Adrenal gland (tissue), 12 donors: Measurements from ENCODE around the gene PEX11B. TPM values are rescaled to one million over a fixed set of nuclear protein-coding genes. Genes with fewer than 3 reads are reported as not detected.
A peak's percentile ranks its signal among the peaks of the same experiment; 100 is the strongest.

Experiments
- DNase-seq, 7 donors: peaks; one replicate each; pipeline ENCODE4 v3.0.0-alpha.2; 2019 to 2020
- H3K27ac ChIP-seq, 5 donors: fragments of 200-600 bp; sonication (generic) in 4 of 5; 1 replicate in 3 of 5; 2 replicates in 2 of 5; pipeline versions ENCODE4 v1.5.1 to v1.8.0; 2016 to 2020; ENCODE audit warnings: mild to moderate bottlenecking in 1 of 5
- H3K27me3 ChIP-seq: fragments of 200-600 bp; 2 replicates; pipeline ENCODE4 v1.8.0; 2021
- H3K36me3 ChIP-seq, 2 donors: fragments of 200-600 bp; replicated peaks in 1 of 2; 1 replicate in 1 of 2; 2 replicates in 1 of 2; pipeline versions ENCODE4 v1.5.1 to v1.8.0; 2018 to 2022
- H3K4me1 ChIP-seq, 2 donors: fragments of 200-600 bp; replicated peaks in 1 of 2; 1 replicate in 1 of 2; 2 replicates in 1 of 2; pipeline versions ENCODE4 v1.5.1 to v1.8.0; 2018 to 2021
- H3K4me3 ChIP-seq, 4 donors: fragments of 200-600 bp; sonication (generic) in 3 of 4; one replicate each; pipeline ENCODE4 v1.5.1; 2016 to 2018
- H3K9me3 ChIP-seq, 3 donors: fragments of 200-600 bp; sonication (generic) in 1 of 3; replicated peaks in 1 of 3; 1 replicate in 2 of 3; 2 replicates in 1 of 3; pipeline versions ENCODE4 v1.5.1 to v1.8.0; 2016 to 2021
- POLR2A ChIP-seq, 2 donors: fragments of 450-650 bp; IDR thresholded peaks; one replicate each; pipeline ENCODE4 v1.6.1; 2017; ENCODE audit warnings: antibody characterized with exemption in 2 of 2, mild to moderate bottlenecking in 2 of 2, moderate library complexity in 1 of 2
- WGBS, 4 donors: extraction: QIAGEN DNeasy Blood & Tissue Kit in 2 of 4; methylation state at CpG; one replicate each; pipeline versions ENCODE4 v1.1.5 to v1.1.7; 2013 to 2017; 5-methylcytosine and 5-hydroxymethylcytosine counted together
- intact Hi-C, 2 donors: fragments of 100-400 bp; cut with DNase I; formaldehyde crosslinking; loops; one replicate each; pipeline versions ENCODE4 v1.14.1 to v1.15.0; 2022 to 2023
- polyA plus RNA-seq, 3 donors: library from polyadenylated mRNA; stranded (reverse); fragments of 200-250 nt in 2 of 3; fragments of 350-450 nt in 1 of 3; fragmentation: Illumina TruSeq in 1 of 3; extraction: RNeasy Lipid Tissue Mini Kit (QIAGEN cat#74804) in 1 of 3; gene quantifications; one replicate each; pipeline ENCODE4 v1.2.3, GENCODE V29; 2013 to 2014
- total RNA-seq, 9 donors: library from RNA; depleted of rRNA in 4 of 9; stranded (reverse); fragments of >200 nt in 4 of 9; fragments of 120-200 nt in 1 of 9; fragmentation: NEBNext Ultra II Directional in 1 of 9; extraction: Animal tissue kit (Norgen Biotek cat#: 25700) in 1 of 9; gene quantifications; one replicate each; pipeline versions ENCODE4 v1.1.0 to v1.2.4, GENCODE V29; 2013 to 2023
- TF ChIP-seq, protein P1 (sequence below), 6 experiments: fragments of 450-650 bp in 4 of 6; fragments of 200-600 bp in 2 of 6; sonication (generic) in 1 of 6; IDR thresholded peaks; 1 replicate in 5 of 6; 2 replicates in 1 of 6; pipeline versions ENCODE4 v1.5.1 to v1.8.0; 2016 to 2021; ENCODE audit warnings: antibody characterized with exemption in 6 of 6, mild to moderate bottlenecking in 2 of 6, moderate library complexity in 1 of 6
- donor health status: healthy with polysubstance abuse.
- donor health status: Bipolar disorder and iron deficiency.
- donor health status: DM: yes; HTN: yes; CAD: no.
- donor health status: DM: no; HTN: no; CAD: no.
- donor health status: DM: no; HTN: no; CAD: no.
- donor health status: DM: yes; HTN: yes; CAD: no.

The PEX11B gene
- total and polyA plus RNA-seq, 12 donors = 21.2 to 52.9 (median 32.4) TPM

DNA sequence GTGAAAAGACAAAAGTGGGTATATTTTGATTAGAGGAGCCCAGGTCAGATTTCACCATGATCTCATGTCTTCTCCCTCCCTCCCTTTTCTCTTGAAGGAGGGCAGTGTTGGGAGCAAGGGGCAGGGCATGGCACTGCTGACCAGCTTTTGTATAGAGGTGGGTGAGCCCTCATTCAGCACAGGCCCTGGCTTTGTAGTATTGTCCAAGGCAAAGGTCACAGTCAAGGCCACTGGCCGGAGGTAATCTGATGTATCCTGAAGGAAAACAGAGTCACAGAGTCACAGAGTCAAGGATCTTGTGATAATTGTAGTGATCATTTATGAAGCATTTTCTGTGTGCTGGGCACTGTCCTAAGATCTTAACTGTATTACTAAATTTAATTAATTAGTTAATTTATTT, 20.5 kb downstream of the PEX11B start:
- Histone ChIP-seq H3K4me3 (no peak overlapping the region), H3K27me3 (no peaks in the 10 kb centered on the region), H3K36me3 (no peaks in the 10 kb centered on the region), H3K4me1 (peaks cover 2 to 4% of the 10 kb centered on the region in 2 donors), H3K27ac (no peak overlapping the region), H3K9me3 (no peaks in the 10 kb centered on the region)
- DNase-seq = peak in 1 of 7 donors; percentile 11
- no peak for TF ChIP-seq POLR2A (IDR thresholded peaks at IDR 0.05)
- TF ChIP-seq, protein P1, sequence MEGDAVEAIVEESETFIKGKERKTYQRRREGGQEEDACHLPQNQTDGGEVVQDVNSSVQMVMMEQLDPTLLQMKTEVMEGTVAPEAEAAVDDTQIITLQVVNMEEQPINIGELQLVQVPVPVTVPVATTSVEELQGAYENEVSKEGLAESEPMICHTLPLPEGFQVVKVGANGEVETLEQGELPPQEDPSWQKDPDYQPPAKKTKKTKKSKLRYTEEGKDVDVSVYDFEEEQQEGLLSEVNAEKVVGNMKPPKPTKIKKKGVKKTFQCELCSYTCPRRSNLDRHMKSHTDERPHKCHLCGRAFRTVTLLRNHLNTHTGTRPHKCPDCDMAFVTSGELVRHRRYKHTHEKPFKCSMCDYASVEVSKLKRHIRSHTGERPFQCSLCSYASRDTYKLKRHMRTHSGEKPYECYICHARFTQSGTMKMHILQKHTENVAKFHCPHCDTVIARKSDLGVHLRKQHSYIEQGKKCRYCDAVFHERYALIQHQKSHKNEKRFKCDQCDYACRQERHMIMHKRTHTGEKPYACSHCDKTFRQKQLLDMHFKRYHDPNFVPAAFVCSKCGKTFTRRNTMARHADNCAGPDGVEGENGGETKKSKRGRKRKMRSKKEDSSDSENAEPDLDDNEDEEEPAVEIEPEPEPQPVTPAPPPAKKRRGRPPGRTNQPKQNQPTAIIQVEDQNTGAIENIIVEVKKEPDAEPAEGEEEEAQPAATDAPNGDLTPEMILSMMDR (IDR thresholded peaks at IDR 0.05) = no peak
- WGBS, 4 donors = 29 to 55% (median 42%) methylated on average over 1 of the region's 1 CpG
- intact Hi-C loops = loop anchor here in 1 of 2 donors (5.0 kb wide), 1 partner anchor 114 kb away; no protein-coding TSS in a partner anchor

DNA sequence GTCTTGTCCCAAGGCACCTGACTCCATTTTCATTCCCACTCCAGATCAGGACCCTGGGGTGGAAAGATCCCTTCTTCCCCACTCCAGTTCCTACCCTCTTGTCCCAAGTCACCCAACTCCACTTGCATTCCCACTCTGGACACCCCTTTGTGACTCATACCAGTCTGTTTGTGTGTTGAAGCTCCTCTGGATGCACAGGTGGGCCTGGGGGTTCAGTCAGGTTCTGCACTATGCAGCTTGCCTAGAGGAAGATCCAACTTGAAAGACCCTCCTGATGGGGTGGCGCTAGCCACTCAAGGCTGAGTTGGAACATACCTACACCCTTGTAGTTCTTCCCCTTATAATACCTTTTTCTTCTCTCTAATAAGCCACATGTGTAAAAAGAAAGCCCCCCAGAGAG, 23.0 kb downstream of the PEX11B start:
- no peaks in the 10 kb centered on the region for H3K27me3 ChIP-seq
- TF ChIP-seq, protein P1 (IDR thresholded peaks at IDR 0.05) = no peak
- no peak for TF ChIP-seq POLR2A (IDR thresholded peaks at IDR 0.05)
- no peaks in the 10 kb centered on the region for H3K9me3 ChIP-seq
- H3K27ac ChIP-seq = no peak overlapping the region
- H3K4me3 ChIP-seq = no peak overlapping the region
- 89 to 100% (median 95%) methylated on average over 1 of the region's 1 CpG for WGBS, 4 donors
- intact Hi-C loops = loop anchor here in 1 of 2 donors (5.0 kb wide), 1 partner anchor 117 kb away; no protein-coding TSS in a partner anchor
- peaks cover 19 to 24% of the 10 kb centered on the region in 2 donors for H3K4me1 ChIP-seq
- no peaks in the 10 kb centered on the region for H3K36me3 ChIP-seq
- no peak for DNase-seq

DNA sequence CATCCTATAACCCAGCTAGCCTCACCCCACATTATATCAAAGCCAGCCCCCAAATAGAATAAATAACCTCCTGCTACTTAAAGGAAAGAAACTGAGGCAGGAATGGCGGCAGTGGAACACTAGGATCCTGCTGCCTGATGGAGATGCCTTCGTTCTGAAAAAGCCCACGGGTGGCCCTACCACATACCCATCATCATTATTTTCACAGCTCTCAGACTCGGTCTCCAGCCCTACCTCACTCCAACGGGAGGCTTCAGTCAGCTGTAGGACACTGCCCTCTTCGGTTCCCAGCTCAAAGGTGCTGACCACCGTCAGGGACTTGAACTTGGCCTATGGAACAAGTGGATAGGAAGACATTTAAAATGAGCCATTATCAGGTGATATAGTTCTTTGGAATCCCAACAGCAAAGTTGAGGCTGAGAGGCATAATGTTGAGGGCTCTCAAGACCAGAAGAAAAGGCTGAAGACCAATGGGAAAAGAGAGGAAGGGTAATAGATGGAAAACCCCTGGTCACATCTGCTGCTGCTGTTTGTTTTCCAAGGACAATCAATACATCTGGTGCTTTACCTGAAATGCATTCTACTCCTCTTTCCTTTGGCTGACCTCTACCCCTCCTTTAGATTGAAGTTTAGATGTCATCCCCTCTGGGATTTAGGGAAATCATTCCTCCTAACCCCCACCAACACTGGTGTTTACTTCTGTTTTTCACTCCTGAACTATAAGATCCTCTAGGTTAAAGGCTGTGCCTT, 25.0 kb downstream of the PEX11B start:
- no peaks in the 10 kb centered on the region for H3K9me3 ChIP-seq
- TF ChIP-seq, protein P1 (IDR thresholded peaks at IDR 0.05) = no peak
- TF ChIP-seq POLR2A (IDR thresholded peaks at IDR 0.05) = no peak
- 84 to 95% (median 90%) methylated on average over 7 of the region's 7 CpGs for WGBS, 4 donors
- H3K4me3 ChIP-seq = no peak overlapping the region
- H3K27me3 ChIP-seq = no peaks in the 10 kb centered on the region
- H3K36me3 ChIP-seq = no peaks in the 10 kb centered on the region
- DNase-seq = no peak
- intact Hi-C loops = no loop called here
- H3K4me1 ChIP-seq = peaks cover 19 to 24% of the 10 kb centered on the region in 2 donors
- peak overlapping the region in 4 of 5 donors; percentile 80 to 88 (median 85) for H3K27ac ChIP-seq

DNA sequence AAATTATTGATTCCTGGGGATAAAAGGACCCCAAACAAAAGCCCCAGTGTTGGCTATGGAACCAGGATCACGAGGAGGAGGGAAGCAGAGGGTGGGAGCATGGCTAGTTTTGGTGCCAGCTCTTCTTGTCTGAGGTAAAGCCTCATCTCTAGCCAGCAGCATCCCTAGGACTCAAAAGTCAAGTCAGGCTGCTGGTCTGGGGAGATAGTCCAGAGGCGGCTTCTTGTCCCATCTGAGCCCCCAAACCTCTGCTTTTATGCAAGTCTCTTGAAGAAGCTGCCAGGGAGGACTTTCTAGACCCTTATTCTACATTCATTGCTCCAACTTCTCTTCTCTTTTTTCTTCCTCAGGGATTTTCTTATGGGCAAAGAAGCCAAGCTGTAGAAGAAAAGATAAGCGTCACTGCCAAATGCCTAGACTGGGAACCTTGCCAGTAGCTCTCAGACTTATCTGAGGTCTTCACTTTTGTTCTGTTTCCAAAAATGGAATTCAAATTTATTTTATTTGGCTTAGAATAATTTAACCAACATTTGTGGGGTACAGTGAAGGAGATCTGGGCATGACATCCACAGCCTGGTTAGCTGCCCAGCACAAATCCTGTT, 25.9 kb downstream of the PEX11B start:
- Histone ChIP-seq H3K36me3 (no peaks in the 10 kb centered on the region), H3K27me3 (no peaks in the 10 kb centered on the region), H3K9me3 (no peaks in the 10 kb centered on the region), H3K27ac (peak overlapping the region; percentile 19 to 88 (median 84)), H3K4me3 (peak overlapping the region in 1 of 4 donors; percentile 8), H3K4me1 (peaks cover 19 to 24% of the 10 kb centered on the region in 2 donors)
- intact Hi-C loops = no loop called here
- DNase-seq = peak; percentile 55 to 81 (median 72)
- no peak for TF ChIP-seq POLR2A (IDR thresholded peaks at IDR 0.05)
- TF ChIP-seq, protein P1 (IDR thresholded peaks at IDR 0.05) = no peak
- 31 to 45% (median 43%) methylated on average over 3 of the region's 3 CpGs for WGBS, 4 donors
